GM12878 (cell line): ENCODE results near the gene YES1. TPM values are rescaled to one million over a fixed set of nuclear protein-coding genes. Genes with fewer than 3 reads are reported as not detected.
A peak's percentile ranks its signal among the peaks of the same experiment; 100 is the strongest.
"Not testable (repeated sequence)": the region's sequence is repeated elsewhere in the genome, so short reads cannot be mapped to it uniquely, and the experiment has no call there.

Experiments
- ATAC-seq: fragments of 200-7000 bp; cut with Tn5 transposase; 3 replicates; pipeline ENCODE4 v1.9.1; 2020; ENCODE audit warnings: mild to moderate bottlenecking, moderate library complexity
- BruUV-seq: library from RNA; stranded (reverse); fragments of 400-500 nt; replicated peaks from 2 replicates; lab custom pipeline; 2021; lab: Mats Ljungman, UMichigan
- CTCF ChIA-PET: fragments of 300-600 bp; sonication (Branson Sonifier 250); formaldehyde crosslinking; extraction: SDS; loops from one replicate; lab custom pipeline; 2021; ENCODE audit warnings: inconsistent platforms; lab: Yijun Ruan, JAX
- POLR2A ChIA-PET: fragments of 350-600 bp; formaldehyde crosslinking; extraction: SDS; loops from one replicate; lab custom pipeline; 2021; ENCODE audit warnings: inconsistent platforms; lab: Charles Lee
- RAD21 ChIA-PET: fragments of 300-600 bp; sonication (Branson Sonifier 250); formaldehyde crosslinking; loops from one replicate; lab custom pipeline; 2023; ENCODE audit warnings: antibody characterized with exemption; ENCODE audit not compliant: unreplicated experiment; lab: Charles Lee
- SMC1A ChIA-PET: fragments of 300-600 bp; sonication (Branson Sonifier 250); formaldehyde crosslinking; loops from one replicate; lab custom pipeline; 2023; ENCODE audit not compliant: unreplicated experiment, uncharacterized antibody; lab: Charles Lee
- DNase-seq: peaks from one replicate; pipeline ENCODE4 v3.0.0-alpha.2; 2011; ENCODE audit warnings: low read depth, low spot score
- FAIRE-seq: peaks from 3 replicates; lab custom pipeline; 2011; peaks lifted over from hg19 to GRCh38; lab: Jason Lieb, UNC
- H2AFZ ChIP-seq: 2 replicates; pipeline ENCODE4 v1.6.0; 2011; ENCODE audit warnings: low read depth, low read length, control low read depth; ENCODE audit not compliant: control insufficient read depth
- H3K27ac ChIP-seq: 2 replicates; pipeline ENCODE4 v1.5.1; 2011; ENCODE audit warnings: control low read depth; ENCODE audit not compliant: control insufficient read depth, insufficient read depth
- H3K27me3 ChIP-seq, 2 experiments: replicated peaks in 1 of 2; 2 replicates each; pipeline versions ENCODE4 v1.6.0 to v1.6.1; 2011; ENCODE audit warnings: low read length in 1 of 2; ENCODE audit not compliant: control insufficient read depth in 2 of 2, insufficient read depth in 2 of 2
- H3K36me3 ChIP-seq, 2 experiments: 2 replicates each; pipeline ENCODE4 v1.5.1; 2011; ENCODE audit warnings: low read length in 1 of 2; ENCODE audit not compliant: control insufficient read depth in 2 of 2, insufficient read depth in 2 of 2
- H3K4me1 ChIP-seq: 2 replicates; pipeline ENCODE4 v1.6.1; 2011; ENCODE audit warnings: mild to moderate bottlenecking, low read length, moderate library complexity, mixed read lengths; ENCODE audit not compliant: control insufficient read depth, insufficient read depth
- H3K4me2 ChIP-seq: 2 replicates; pipeline ENCODE4 v1.6.0; 2011; ENCODE audit warnings: control low read depth; ENCODE audit not compliant: control insufficient read depth, insufficient read depth
- H3K4me3 ChIP-seq: fragments of 200-600 bp; sonication (generic); 2 replicates; pipeline ENCODE4 v1.5.1; 2016
- H3K79me2 ChIP-seq: 2 replicates; pipeline ENCODE4 v1.6.0; 2011; ENCODE audit warnings: low read length; ENCODE audit not compliant: control insufficient read depth, insufficient read depth
- H3K9ac ChIP-seq: 2 replicates; pipeline ENCODE4 v1.8.0; 2011; ENCODE audit warnings: low read length, control low read depth, mixed read lengths; ENCODE audit not compliant: control insufficient read depth, insufficient read depth
- H3K9me3 ChIP-seq: replicated peaks from 3 replicates; pipeline ENCODE4 v1.5.1; 2011; ENCODE audit warnings: mild to moderate bottlenecking, low read length; ENCODE audit not compliant: control insufficient read depth, insufficient read depth
- H4K20me1 ChIP-seq: 2 replicates; pipeline ENCODE4 v1.6.0; 2011; ENCODE audit not compliant: control insufficient read depth, insufficient read depth
- CTCF ChIP-seq, 3 experiments: IDR thresholded peaks in 2 of 3; conservative IDR thresholded peaks in 1 of 3; 2 replicates each; pipeline ENCODE4 v1.5.1; 2011; ENCODE audit warnings: low read depth in 3 of 3, low read length in 3 of 3, mild to moderate bottlenecking in 3 of 3, control low read depth in 2 of 3, moderate library complexity in 2 of 3, inconsistent platforms in 1 of 3, mixed read lengths in 1 of 3; ENCODE audit not compliant: control insufficient read depth in 2 of 3, insufficient read depth in 1 of 3; ENCODE audit errors: extremely low read depth in 1 of 3
- EZH2 ChIP-seq: IDR thresholded peaks from 2 replicates; pipeline ENCODE4 v1.6.1; 2012; ENCODE audit warnings: low read depth, mild to moderate bottlenecking, control low read depth, inconsistent platforms, low read length, borderline replicate concordance; ENCODE audit not compliant: control insufficient read depth
- FOS ChIP-seq: IDR thresholded peaks from 3 replicates; pipeline ENCODE4 v1.6.1; 2011; ENCODE audit warnings: borderline replicate concordance; ENCODE audit not compliant: insufficient read length; ENCODE audit errors: extremely low read depth
- IRF3 ChIP-seq: fragments of 450-650 bp; IDR thresholded peaks from 2 replicates; pipeline ENCODE4 v1.6.1; 2014; ENCODE audit warnings: mild to moderate bottlenecking
- RAD21 ChIP-seq: IDR thresholded peaks from 2 replicates; pipeline ENCODE4 v1.6.1; 2011; ENCODE audit warnings: mild to moderate bottlenecking, low read depth, low read length, moderate library complexity; ENCODE audit not compliant: insufficient read depth
- SREBF1 ChIP-seq: IDR thresholded peaks from 2 replicates; pipeline ENCODE4 v1.6.1; 2012; ENCODE audit warnings: mild to moderate bottlenecking, low read length
- WGBS: methylation state at CpG from one replicate; pipeline ENCODE4 v1.1.6; 2016; ENCODE audit warnings: low lambda C conversion rate; ENCODE audit not compliant: insufficient replicate concordance, insufficient coverage; ENCODE audit errors: missing lambda C conversion rate; 5-methylcytosine and 5-hydroxymethylcytosine counted together
- in situ Hi-C: fragments of 300-500 bp; cut with MboI; formaldehyde crosslinking; loops from 9 replicates; pipeline ENCODE4 v1.14.3; 2018; ENCODE audit warnings: mixed read lengths
- intact Hi-C: fragments of 100-400 bp; cut with micrococcal nuclease; formaldehyde crosslinking; loops from one replicate; pipeline ENCODE4 v1.14.2; 2022; ENCODE audit not compliant: unreplicated experiment
- polyA plus RNA-seq, 11 experiments: library from polyadenylated mRNA; depleted of rRNA in 4 of 11; unstranded in 6 of 11; stranded (reverse) in 5 of 11; fragments of >200 nt; fragmentation: Nextera tagmentation in 4 of 11; fragmentation: Illumina TruSeq in 1 of 11; extraction: Ambion mirVana in 4 of 11; extraction: Trizol in 1 of 11; gene quantifications; 1 replicate in 1 of 11; 2 replicates in 10 of 11; pipeline versions ENCODE4 v1.2.1 to v1.2.3, GENCODE V29; 2011 to 2016; ENCODE audit warnings: inconsistent platforms in 2 of 11, missing spikeins in 2 of 11, low read depth in 1 of 11
- total RNA-seq, 4 experiments: library from RNA; depleted of rRNA in 3 of 4; stranded (reverse); fragments of >200 nt in 3 of 4; fragmentation: Illumina TruSeq in 1 of 4; extraction: Trizol in 1 of 4; gene quantifications; 2 replicates each; pipeline versions ENCODE4 v1.2.1 to v1.2.3, GENCODE V29; 2013 to 2021

The YES1 gene
- total and polyA plus RNA-seq, 10 of the 15 experiments (the other 5 are each of a cell fraction or from before 2014, with no cell fraction given), result 2.3 to 7.9 (median 5.8) TPM

GRCh38 chr18:730692-731091, 81.3 kb downstream of the YES1 start:
- H3K9ac ChIP-seq, result no peak overlapping the region
- CTCF ChIA-PET, result interaction anchor here (1.2 to 1.5 kb wide), 3 partner anchors 100 to 109 kb away, joined by 4 to 8 read pairs (median 4); no protein-coding TSS in a partner anchor
- SMC1A ChIA-PET, result interaction anchor here (1.0 to 1.8 kb wide), 2 partner anchors 9 to 100 kb away, joined by 4 to 5 read pairs; no protein-coding TSS in a partner anchor
- intact Hi-C loops, result no loop called here
- H3K4me3 ChIP-seq, result no peak overlapping the region
- TF ChIP-seq FOS (no peak), IRF3 (no peak), EZH2 (no peak), SREBF1 (no peak)
- TF ChIP-seq, all 136 proteins: peak for 0
- ChIA-PET RAD21 (no interaction called here), POLR2A (no interaction called here)
- Histone ChIP-seq H2AFZ (no peak overlapping the region), H4K20me1 (no peaks in the 10 kb centered on the region), H3K27me3 (no peaks in the 10 kb centered on the region), H3K27ac (no peak overlapping the region), H3K4me2 (no peak overlapping the region), H3K36me3 (peaks cover 0 to 2% of the 10 kb centered on the region in 2 experiments; a peak in 1 of 4 replicates), H3K79me2 (no peaks in the 10 kb centered on the region), H3K4me1 (no peaks in the 10 kb centered on the region), H3K9me3 (no peaks in the 10 kb centered on the region)
- TSS peak; percentile 24 for BruUV-seq
- in situ Hi-C loops, result loop anchor here (25.0 kb wide), 1 partner anchor 232 kb away; no protein-coding TSS in a partner anchor
- DNase-seq (no peak), ATAC-seq (no peak), FAIRE-seq (no peak)

GRCh38 chr18:730120-730519, 81.9 kb downstream of the YES1 start:
- DNase-seq, intact Hi-C loops, H3K36me3 ChIP-seq, RAD21 ChIA-PET, H3K4me1 ChIP-seq, H3K79me2 ChIP-seq, H3K4me2 ChIP-seq, H3K9me3 ChIP-seq, H3K4me3 ChIP-seq, H3K27me3 ChIP-seq, FAIRE-seq, H4K20me1 ChIP-seq, H3K27ac ChIP-seq, BruUV-seq, H3K9ac ChIP-seq, H2AFZ ChIP-seq: not testable (repeated sequence)
- ChIA-PET POLR2A (interaction anchor here (0.6 kb wide), 1 partner anchor 218 kb away, joined by 5 read pairs; no protein-coding TSS in a partner anchor), SMC1A (interaction anchor here (1.8 kb wide), 1 partner anchor 9 kb away, joined by 5 read pairs; no protein-coding TSS in a partner anchor), CTCF (interaction anchor here (1.0 to 1.4 kb wide), 2 partner anchors 10 to 110 kb away, joined by 3 to 4 read pairs; no protein-coding TSS in a partner anchor)
- peak; percentile 5 to 37 (median 34); a peak in 3 of 6 replicates for TF ChIP-seq CTCF (IDR thresholded peaks at IDR 0.05 in 2 of 3, conservative IDR thresholded peaks at IDR 0.05 in 1 of 3; ENCODE audit: control insufficient read depth in 2 of 3, extremely low read depth in 1 of 3, insufficient read depth in 1 of 3, low read depth in 3 of 3, low read length in 3 of 3)
- peak; percentile 33; the same call in 1 of the 2 replicates for TF ChIP-seq RAD21
- in situ Hi-C loops, result loop anchor here (25.0 kb wide), 1 partner anchor 232 kb away; no protein-coding TSS in a partner anchor
- peak; percentile 76 for ATAC-seq
- 80% methylated on average over 5 of the region's 5 CpGs for WGBS
